HepG2 (cell line): ENCODE results near the gene RHOT2. TPM values are rescaled to one million over a fixed set of nuclear protein-coding genes. Genes with fewer than 3 reads are reported as not detected.

Source experiments
- ATAC-seq: fragments of 200-7000 bp; cut with Tn5 transposase; 3 replicates; pipeline ENCODE4 v1.9.1; 2020; ENCODE audit warnings: mild to moderate bottlenecking, moderate library complexity
- BruUV-seq: library from RNA; stranded (reverse); fragments of 400-500 nt; replicated peaks from 2 replicates; lab custom pipeline; 2021; lab: Mats Ljungman, UMichigan
- CTCF ChIA-PET: fragments of 300-600 bp; formaldehyde crosslinking; extraction: SDS; loops from one replicate; lab custom pipeline; 2021; ENCODE audit warnings: low total read pairs, inconsistent platforms, low intra/inter-chr PET ratio; lab: Yijun Ruan, JAX
- POLR2A ChIA-PET: fragments of 350-600 bp; sonication (Branson Sonifier 250); formaldehyde crosslinking; loops from one replicate; lab custom pipeline; 2020; ENCODE audit warnings: antibody characterized with exemption, inconsistent platforms; lab: Yijun Ruan, JAX
- DNase-seq: peaks from one replicate; pipeline ENCODE4 v3.0.0-alpha.2; 2015; ENCODE audit warnings: low spot score
- FAIRE-seq: peaks from 3 replicates; lab custom pipeline; 2011; peaks lifted over from hg19 to GRCh38; lab: Jason Lieb, UNC
- H2AFZ ChIP-seq: one replicate; pipeline ENCODE4 v1.6.1; 2011; ENCODE audit warnings: low read length, inconsistent platforms
- H3K27ac ChIP-seq: fragments of 300-600 bp; 3 replicates; pipeline ENCODE4 v1.8.0; 2011; ENCODE audit warnings: mixed run types, mild to moderate bottlenecking, mixed read lengths, low read length, inconsistent platforms; ENCODE audit not compliant: insufficient read depth; ENCODE audit errors: extremely low read length
- H3K27me3 ChIP-seq, 2 experiments: fragments of 200-600 bp in 1 of 2; 2 replicates in 1 of 2; 3 replicates in 1 of 2; pipeline versions ENCODE4 v1.6.0 to v1.8.0; 2011; ENCODE audit warnings: low read length in 2 of 2, mild to moderate bottlenecking in 2 of 2, moderate library complexity in 2 of 2, inconsistent platforms in 1 of 2; ENCODE audit not compliant: insufficient read depth in 2 of 2, control insufficient read depth in 1 of 2
- H3K36me3 ChIP-seq, 2 experiments: fragments of 200-600 bp in 1 of 2; replicated peaks in 1 of 2; 2 replicates in 1 of 2; 3 replicates in 1 of 2; pipeline versions ENCODE4 v1.5.1 to v1.8.0; 2011; ENCODE audit warnings: low read length in 2 of 2, inconsistent platforms in 1 of 2; ENCODE audit not compliant: insufficient read depth in 2 of 2, control insufficient read depth in 1 of 2
- H3K4me1 ChIP-seq: 2 replicates; pipeline ENCODE4 v1.5.1; 2012; ENCODE audit warnings: low read length, inconsistent platforms; ENCODE audit not compliant: insufficient read depth
- H3K4me2 ChIP-seq: 2 replicates; pipeline ENCODE4 v1.6.0; 2011; ENCODE audit warnings: low read depth, low read length, inconsistent platforms
- H3K4me3 ChIP-seq, 3 experiments: fragments of 200-600 bp in 1 of 3; sonication (generic), shearing (Covaris generic) in 1 of 3; replicated peaks in 1 of 3; 2 replicates each; pipeline ENCODE4 v1.5.1; 2011 to 2016; ENCODE audit warnings: low read length in 3 of 3, inconsistent platforms in 2 of 3, low read depth in 2 of 3, mild to moderate bottlenecking in 2 of 3, control low read depth in 1 of 3, mixed read lengths in 1 of 3; ENCODE audit not compliant: insufficient read depth in 1 of 3
- H3K79me2 ChIP-seq: one replicate; pipeline ENCODE4 v1.6.1; 2011; ENCODE audit warnings: low read length, inconsistent platforms; ENCODE audit not compliant: insufficient read depth
- H3K9ac ChIP-seq: 2 replicates; pipeline ENCODE4 v1.6.0; 2011; ENCODE audit warnings: mild to moderate bottlenecking, low read depth, low read length, inconsistent platforms; ENCODE audit not compliant: insufficient read depth
- H3K9me3 ChIP-seq: 2 replicates; pipeline ENCODE4 v1.5.1; 2012; ENCODE audit warnings: mild to moderate bottlenecking, low read length
- H4K20me1 ChIP-seq: 2 replicates; pipeline ENCODE4 v1.6.0; 2011; ENCODE audit warnings: inconsistent platforms, mild to moderate bottlenecking, low read length, moderate library complexity; ENCODE audit not compliant: insufficient read depth
- AGO1 ChIP-seq: fragments of 200-400 bp; formaldehyde crosslinking; IDR thresholded peaks from 2 replicates; pipeline ENCODE4 v1.6.1; 2017; ENCODE audit warnings: mild to moderate bottlenecking, low read depth, low read length, moderate library complexity; ENCODE audit not compliant: poor library complexity, severe bottlenecking
- AGO2 ChIP-seq: fragments of 200-400 bp; formaldehyde crosslinking; optimal IDR thresholded peaks from 2 replicates; pipeline ENCODE3; 2017; ENCODE audit warnings: mild to moderate bottlenecking, low read depth, low read length, moderate library complexity
- ATAD3A ChIP-seq: sonication (generic); formaldehyde crosslinking; IDR thresholded peaks from 2 replicates; pipeline ENCODE4 v1.4.0; 2020; ENCODE audit warnings: missing genetic modification reagents
- CBX5 ChIP-seq: sonication (generic); formaldehyde crosslinking; IDR thresholded peaks from 2 replicates; pipeline ENCODE4 v1.4.0; 2020; ENCODE audit warnings: missing genetic modification reagents, borderline replicate concordance
- HNRNPLL ChIP-seq: fragments of 200-400 bp; formaldehyde crosslinking; IDR thresholded peaks from 2 replicates; pipeline ENCODE4 v1.6.1; 2017; ENCODE audit warnings: mild to moderate bottlenecking, low read depth, low read length; ENCODE audit not compliant: poor library complexity, severe bottlenecking
- NFE2 ChIP-seq: sonication (generic); formaldehyde crosslinking; IDR thresholded peaks from 2 replicates; pipeline ENCODE4 v1.4.0; 2020; ENCODE audit warnings: missing genetic modification reagents
- PRDM15 ChIP-seq: sonication (generic); formaldehyde crosslinking; IDR thresholded peaks from 2 replicates; pipeline ENCODE4 v1.4.0; 2020; ENCODE audit warnings: missing genetic modification reagents
- RBFOX2 ChIP-seq: fragments of 200-400 bp; formaldehyde crosslinking; IDR thresholded peaks from 2 replicates; pipeline ENCODE4 v1.6.1; 2017; ENCODE audit warnings: low read depth, mild to moderate bottlenecking, low read length
- SP5 ChIP-seq: IDR thresholded peaks from 2 replicates; pipeline ENCODE4 v1.6.1; 2016; ENCODE audit warnings: low read depth, borderline replicate concordance
- TBX2 ChIP-seq: sonication (generic); formaldehyde crosslinking; IDR thresholded peaks from 2 replicates; pipeline ENCODE4 v1.5.0; 2020; ENCODE audit warnings: missing genetic modification reagents, mild to moderate bottlenecking, borderline replicate concordance
- TEAD2 ChIP-seq: sonication (generic); formaldehyde crosslinking; IDR thresholded peaks from 2 replicates; pipeline ENCODE4 v1.9.0; 2021; ENCODE audit warnings: missing genetic modification reagents
- TOPORS ChIP-seq: sonication (generic); formaldehyde crosslinking; IDR thresholded peaks from 2 replicates; pipeline ENCODE4 v1.8.0; 2023; ENCODE audit warnings: mild to moderate bottlenecking, missing genetic modification reagents
- ZC3H13 ChIP-seq: sonication (generic); formaldehyde crosslinking; IDR thresholded peaks from 2 replicates; pipeline ENCODE4 v1.8.1; 2023; ENCODE audit warnings: mild to moderate bottlenecking, missing genetic modification reagents, moderate library complexity
- ZNF510 ChIP-seq: sonication (generic); formaldehyde crosslinking; IDR thresholded peaks from 2 replicates; pipeline ENCODE4 v1.4.0; 2020; ENCODE audit warnings: low read depth, mild to moderate bottlenecking, missing genetic modification reagents
- ZNF615 ChIP-seq: sonication (generic); formaldehyde crosslinking; IDR thresholded peaks from 2 replicates; pipeline ENCODE4 v1.5.0; 2020; ENCODE audit warnings: mild to moderate bottlenecking, missing genetic modification reagents, borderline replicate concordance
- ZNF800 ChIP-seq: sonication (generic); formaldehyde crosslinking; IDR thresholded peaks from 2 replicates; pipeline ENCODE4 v1.4.0; 2020; ENCODE audit warnings: missing genetic modification reagents
- WGBS: methylation state at CpG from one replicate; pipeline ENCODE4 v1.1.6; 2017; ENCODE audit warnings: low lambda C conversion rate; 5-methylcytosine and 5-hydroxymethylcytosine counted together
- in situ Hi-C: cut with HindIII; loops from 2 replicates; pipeline ENCODE4 v1.10.0; 2017; ENCODE audit warnings: low pct_unique_long_range_greater_than_20kb; ENCODE audit not compliant: extremely low pct_ligation_motif_present
- intact Hi-C: fragments of 100-400 bp; cut with micrococcal nuclease; formaldehyde crosslinking; loops from one replicate; pipeline ENCODE4 v1.10.0; 2022; ENCODE audit not compliant: unreplicated experiment
- polyA plus RNA-seq, 8 experiments: library from polyadenylated mRNA; depleted of rRNA in 3 of 8; stranded (reverse) in 7 of 8; unstranded in 1 of 8; fragments of >200 nt; fragmentation: Illumina TruSeq in 4 of 8; extraction: Trizol in 4 of 8; gene quantifications; 2 replicates each; pipeline versions ENCODE4 v1.2.1 to v1.2.3, GENCODE V29; 2011 to 2016; ENCODE audit warnings: low read depth in 4 of 8, missing spikeins in 1 of 8, mixed read lengths in 1 of 8; ENCODE audit not compliant: insufficient read depth in 1 of 8
- total RNA-seq, 5 experiments: library from RNA; depleted of rRNA; stranded (reverse); fragments of >200 nt; fragmentation: Illumina TruSeq; extraction: Trizol; gene quantifications; 2 replicates each; pipeline ENCODE4 v1.2.3, GENCODE V29; 2016; ENCODE audit warnings: low read depth in 1 of 5

Gene RHOT2
- total and polyA plus RNA-seq, 2 of the 13 experiments (the other 11 are each of a cell fraction or from before 2014, with no cell fraction given) = 63.6 to 76.9 TPM

- 96% methylated on average over 5 of the region's 29 CpGs for WGBS
- peaks cover 56% of the 10 kb centered on the region for H3K4me1 ChIP-seq
- ATAC-seq (no peak), FAIRE-seq (no peak), DNase-seq (no peak)
- H3K9ac ChIP-seq = no peak overlapping the region
- H4K20me1 ChIP-seq = peaks cover 5% of the 10 kb centered on the region
- BruUV-seq = no TSS peak
- no peaks in the 10 kb centered on the region for H3K27me3 ChIP-seq
- in situ Hi-C loops (no loop called here), intact Hi-C loops (no loop called here)
- no peak overlapping the region for H2AFZ ChIP-seq
- CTCF ChIA-PET = no interaction called here
- H3K9me3 ChIP-seq = no peaks in the 10 kb centered on the region
- TF ChIP-seq ATAD3A (no peak), ZC3H13 (CRISPR knock-in tag) (no peak), TEAD2 (no peak), ZNF510 (CRISPR knock-in tag) (no peak), ZNF800 (CRISPR knock-in tag) (no peak), TOPORS (CRISPR knock-in tag) (no peak), RBFOX2 (no peak; the same call in 1 of the 2 replicates), AGO1 (peak; percentile 23), TBX2 (0 out of 2 replicates have a peak, but pooled peaks have one; percentile 3), CBX5 (CRISPR knock-in tag) (no peak), ZNF615 (CRISPR knock-in tag) (no peak), AGO2 (peak; percentile 73), NFE2 (CRISPR knock-in tag) (no peak), HNRNPLL (peak; percentile 7), PRDM15 (CRISPR knock-in tag) (no peak), SP5 (CRISPR knock-in tag) (no peak)
- H3K36me3 ChIP-seq = no peaks in the 10 kb centered on the region
- H3K79me2 ChIP-seq = peaks cover 3% of the 10 kb centered on the region
- POLR2A ChIA-PET = interaction anchor here (1.2 to 2.4 kb wide), 5 partner anchors 8 to 44 kb away, joined by 7 to 14 read pairs (median 9); partner anchors contain the start of genes CCDC78, CIAO3, HAGHL and MSLN
- H3K27ac ChIP-seq = no peak overlapping the region
- 0 out of 6 replicates have a peak overlapping the region, but pooled peaks of 1 of the 3 experiments have one; percentile 77 for H3K4me3 ChIP-seq
- peak overlapping the region; percentile 92; the same call in 1 of the 2 replicates for H3K4me2 ChIP-seq
Observed at GRCh38 chr16:716768-717325, 48.9 kb downstream of the RHOT2 start.
